ENCODE measurements around the gene ZBTB42. TPM values are rescaled to one million over a fixed set of nuclear protein-coding genes. Genes with fewer than 3 reads are reported as not detected.
A peak's percentile ranks its signal among the peaks of the same experiment; 100 is the strongest.

ZBTB42 gene
- total RNA-seq, 1 donor from 2014 or later: 2.4 TPM

DNA sequence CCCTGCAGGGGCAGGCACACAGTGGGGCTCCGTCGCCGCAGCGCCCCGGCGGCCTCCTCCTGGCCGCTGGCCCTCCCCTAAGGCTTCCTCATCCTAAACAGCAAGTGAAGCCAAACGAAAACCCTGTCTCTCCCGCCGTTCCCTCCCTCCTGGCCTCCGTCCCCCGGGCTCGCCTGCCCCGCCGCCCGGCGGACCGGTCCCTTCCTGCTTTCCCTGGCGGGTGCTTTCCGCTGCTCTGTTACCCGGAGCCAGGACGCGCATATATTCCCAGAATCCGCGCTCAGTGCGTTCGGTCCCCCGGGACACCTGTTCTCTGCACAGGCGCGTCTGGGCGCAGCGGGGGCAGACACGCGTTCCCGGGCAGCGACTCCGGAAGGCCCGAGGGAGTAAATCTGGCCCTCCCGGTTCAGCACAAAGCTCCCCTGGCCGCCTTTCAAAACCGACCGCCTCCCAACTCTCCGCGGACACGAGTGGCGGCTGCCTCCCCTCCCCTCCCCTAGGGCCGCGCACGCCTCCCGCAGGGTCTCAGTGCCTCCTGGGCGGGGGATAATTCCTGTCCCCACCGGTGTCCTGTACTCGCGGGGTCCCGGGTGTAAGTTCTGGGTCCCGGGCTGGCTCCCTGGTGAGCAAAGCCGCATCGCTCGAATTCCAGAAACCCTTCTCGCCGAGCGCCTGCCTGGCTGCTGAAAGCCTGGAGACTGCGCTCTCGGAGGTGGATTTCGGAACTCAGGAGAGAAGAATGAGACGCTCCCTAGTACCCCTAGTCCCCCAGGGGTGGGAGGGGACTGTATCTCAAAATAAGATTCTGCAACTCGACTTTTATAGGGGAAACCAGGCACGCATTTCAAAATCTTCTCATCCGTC is 42.8 kb downstream of the ZBTB42 start:
- Mint-ChIP-seq H3K27ac (ENCODE audit: unreplicated experiment) (peak overlapping the region; percentile 67), H3K36me3 (ENCODE audit: low read depth, unreplicated experiment) (no peaks in the 10 kb centered on the region), H3K4me1 (ENCODE audit: unreplicated experiment) (no peaks in the 10 kb centered on the region), H3K4me3 (ENCODE audit: unreplicated experiment) (peak overlapping the region; percentile 56), H3K27me3 (ENCODE audit: unreplicated experiment) (peaks cover 2% of the 10 kb centered on the region), H3K9me3 (ENCODE audit: unreplicated experiment) (no peaks in the 10 kb centered on the region)
- TF ChIP-seq, protein P1, sequence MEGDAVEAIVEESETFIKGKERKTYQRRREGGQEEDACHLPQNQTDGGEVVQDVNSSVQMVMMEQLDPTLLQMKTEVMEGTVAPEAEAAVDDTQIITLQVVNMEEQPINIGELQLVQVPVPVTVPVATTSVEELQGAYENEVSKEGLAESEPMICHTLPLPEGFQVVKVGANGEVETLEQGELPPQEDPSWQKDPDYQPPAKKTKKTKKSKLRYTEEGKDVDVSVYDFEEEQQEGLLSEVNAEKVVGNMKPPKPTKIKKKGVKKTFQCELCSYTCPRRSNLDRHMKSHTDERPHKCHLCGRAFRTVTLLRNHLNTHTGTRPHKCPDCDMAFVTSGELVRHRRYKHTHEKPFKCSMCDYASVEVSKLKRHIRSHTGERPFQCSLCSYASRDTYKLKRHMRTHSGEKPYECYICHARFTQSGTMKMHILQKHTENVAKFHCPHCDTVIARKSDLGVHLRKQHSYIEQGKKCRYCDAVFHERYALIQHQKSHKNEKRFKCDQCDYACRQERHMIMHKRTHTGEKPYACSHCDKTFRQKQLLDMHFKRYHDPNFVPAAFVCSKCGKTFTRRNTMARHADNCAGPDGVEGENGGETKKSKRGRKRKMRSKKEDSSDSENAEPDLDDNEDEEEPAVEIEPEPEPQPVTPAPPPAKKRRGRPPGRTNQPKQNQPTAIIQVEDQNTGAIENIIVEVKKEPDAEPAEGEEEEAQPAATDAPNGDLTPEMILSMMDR (IDR thresholded peaks at IDR 0.05; ENCODE audit: unreplicated experiment): no peak
- peak; percentile 49 for DNase-seq (ENCODE audit: low spot score)

DNA sequence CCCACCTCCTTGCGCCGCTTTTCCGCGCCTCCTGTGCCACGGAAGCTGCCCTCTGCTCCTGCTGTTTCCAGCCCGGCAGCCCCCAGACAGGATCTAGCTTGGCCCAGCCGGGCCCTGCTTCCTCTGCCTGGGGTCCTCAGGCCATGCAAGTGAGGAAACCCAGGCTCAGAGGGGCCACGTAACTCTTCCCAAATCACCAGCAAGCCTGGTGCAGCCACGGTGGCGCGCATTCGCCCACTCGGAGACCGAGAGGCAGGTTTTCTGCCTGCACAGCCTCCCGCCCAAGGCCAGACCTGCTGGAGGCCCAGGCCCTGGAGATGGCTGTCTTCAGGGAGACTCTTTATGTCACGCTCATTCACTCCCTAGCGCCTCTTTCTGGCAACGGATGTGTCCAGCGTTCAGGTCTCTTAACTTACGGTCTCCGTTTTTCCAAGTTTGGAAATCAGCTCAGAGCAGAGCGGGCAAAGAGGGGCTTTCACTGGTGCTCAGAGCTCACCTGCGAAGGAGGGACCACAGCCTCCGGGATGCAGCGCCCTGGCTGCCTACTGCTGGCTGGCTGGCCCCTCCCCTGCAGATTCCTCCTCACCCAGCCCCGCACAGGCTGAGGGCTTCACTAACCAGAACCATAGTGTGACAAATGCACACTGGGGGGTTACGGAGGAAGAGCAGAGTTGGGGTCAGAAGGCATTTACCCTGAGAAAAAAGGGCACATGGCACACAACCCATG is 43.6 kb downstream of the ZBTB42 start:
- Mint-ChIP-seq H3K4me1 (ENCODE audit: unreplicated experiment) (no peaks in the 10 kb centered on the region), H3K4me3 (ENCODE audit: unreplicated experiment) (peak overlapping the region; percentile 42), H3K36me3 (ENCODE audit: low read depth, unreplicated experiment) (no peaks in the 10 kb centered on the region), H3K27me3 (ENCODE audit: unreplicated experiment) (peaks cover 2% of the 10 kb centered on the region), H3K27ac (ENCODE audit: unreplicated experiment) (peak overlapping the region; percentile 67), H3K9me3 (ENCODE audit: unreplicated experiment) (no peaks in the 10 kb centered on the region)
- DNase-seq (ENCODE audit: low spot score): no peak
- TF ChIP-seq, protein P1 (IDR thresholded peaks at IDR 0.05; ENCODE audit: unreplicated experiment): no peak

DNA sequence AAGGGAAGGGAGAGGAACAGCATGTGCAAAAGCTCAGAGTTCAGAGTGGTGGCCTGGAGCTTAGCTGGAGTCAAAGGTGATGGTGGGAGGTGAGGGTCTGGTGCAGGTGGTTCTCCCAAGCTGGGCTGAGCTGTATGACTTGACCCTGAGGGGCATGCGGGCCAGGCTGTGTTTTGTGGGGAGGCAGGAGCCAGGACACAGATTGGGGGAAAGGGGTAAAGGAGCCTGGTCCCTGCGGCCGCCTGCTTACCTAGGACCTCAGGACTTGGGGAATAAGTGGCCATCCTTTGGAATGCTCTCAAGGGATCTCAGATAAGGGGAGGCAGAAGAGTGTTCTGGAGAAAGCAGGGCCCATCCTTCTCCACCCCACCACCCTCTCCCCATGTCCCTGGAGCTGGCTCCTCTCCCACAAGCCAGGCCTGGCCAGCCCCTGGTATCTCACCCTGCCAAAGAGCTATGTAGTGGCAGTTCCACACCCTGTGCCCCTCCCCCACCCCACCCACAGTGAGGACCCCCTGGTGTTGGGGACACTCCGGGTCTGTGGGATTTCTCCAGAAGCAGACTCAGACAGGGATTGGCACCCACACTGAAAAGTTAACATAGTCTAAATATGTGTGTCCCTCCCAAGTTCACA is 44.2 kb downstream of the ZBTB42 start:
- no peak for DNase-seq (ENCODE audit: low spot score)
- Mint-ChIP-seq H3K27me3 (ENCODE audit: unreplicated experiment) (no peaks in the 10 kb centered on the region), H3K36me3 (ENCODE audit: low read depth, unreplicated experiment) (no peaks in the 10 kb centered on the region), H3K9me3 (ENCODE audit: unreplicated experiment) (no peaks in the 10 kb centered on the region), H3K27ac (ENCODE audit: unreplicated experiment) (no peak overlapping the region), H3K4me3 (ENCODE audit: unreplicated experiment) (no peak overlapping the region), H3K4me1 (ENCODE audit: unreplicated experiment) (no peaks in the 10 kb centered on the region)
- TF ChIP-seq, protein P1 (IDR thresholded peaks at IDR 0.05; ENCODE audit: unreplicated experiment): no peak

DNA sequence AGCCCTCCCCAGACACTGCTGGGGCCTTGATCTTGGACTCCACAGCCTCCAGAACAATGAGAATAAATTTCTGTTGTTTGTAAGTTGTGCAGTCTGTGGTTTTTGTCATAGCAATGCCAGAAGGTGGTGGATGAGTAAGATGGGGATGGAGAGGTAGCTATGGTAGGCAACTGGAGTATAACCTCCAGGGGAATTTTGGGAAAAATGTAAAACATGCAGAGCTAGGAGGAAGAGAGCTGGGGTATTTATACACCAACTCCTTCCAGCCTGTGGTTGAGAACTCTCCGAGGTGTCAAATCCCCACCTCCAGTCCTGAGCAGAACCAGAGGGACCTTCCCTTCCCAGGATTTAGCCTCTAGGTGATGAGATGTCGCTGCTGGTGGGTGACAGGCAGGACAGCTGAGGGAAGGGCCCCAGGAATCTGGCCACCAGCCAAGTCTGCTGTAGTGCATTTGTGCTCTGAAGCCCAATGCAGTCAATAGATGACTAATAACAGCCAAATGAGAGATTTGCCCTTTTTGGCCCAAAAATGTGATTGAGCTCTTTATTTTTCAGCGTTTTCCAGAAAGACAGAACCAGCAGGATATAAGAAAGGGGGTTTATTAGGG is 45.0 kb downstream of the ZBTB42 start:
- H3K27me3 Mint-ChIP-seq (ENCODE audit: unreplicated experiment): no peaks in the 10 kb centered on the region
- DNase-seq (ENCODE audit: low spot score): no peak
- H3K36me3 Mint-ChIP-seq (ENCODE audit: low read depth, unreplicated experiment): no peaks in the 10 kb centered on the region
- H3K4me3 Mint-ChIP-seq (ENCODE audit: unreplicated experiment): no peak overlapping the region
- no peak overlapping the region for H3K27ac Mint-ChIP-seq (ENCODE audit: unreplicated experiment)
- H3K9me3 Mint-ChIP-seq (ENCODE audit: unreplicated experiment): no peaks in the 10 kb centered on the region
- no peaks in the 10 kb centered on the region for H3K4me1 Mint-ChIP-seq (ENCODE audit: unreplicated experiment)
- TF ChIP-seq, protein P1 (IDR thresholded peaks at IDR 0.05; ENCODE audit: unreplicated experiment): no peak
